SK-N-MC (cell line): Measurements from ENCODE around the gene PFDN4.
"Not testable (repeated sequence)": the region's sequence is repeated elsewhere in the genome, so short reads cannot be mapped to it uniquely, and the experiment has no call there.

Experiments
- DNase-seq: peaks from one replicate; pipeline ENCODE4 v3.0.0-alpha.2; 2011; ENCODE audit warnings: low read depth, low spot score
- H3K27ac ChIP-seq: fragments of 200-600 bp; sonication (generic); 2 replicates; pipeline ENCODE4 v1.5.1; 2016; ENCODE audit warnings: mixed run types
- H3K36me3 ChIP-seq: fragments of 200-600 bp; sonication (generic); 2 replicates; pipeline ENCODE4 v1.6.1; 2017; ENCODE audit warnings: antibody characterized with exemption, low read length, mixed read lengths; ENCODE audit not compliant: insufficient read depth
- H3K4me3 ChIP-seq: fragments of 200-600 bp; sonication (generic); 2 replicates; pipeline ENCODE4 v1.5.1; 2016
- H3K9ac ChIP-seq: fragments of 200-600 bp; sonication (generic); 2 replicates; pipeline ENCODE4 v1.8.0; 2017; ENCODE audit warnings: mixed run types, mixed read lengths; ENCODE audit not compliant: insufficient read length
- H3K9me3 ChIP-seq: fragments of 200-600 bp; sonication (generic); 2 replicates; pipeline ENCODE4 v1.6.1; 2017; ENCODE audit warnings: low read depth, mild to moderate bottlenecking, antibody characterized with exemption, low read length, moderate library complexity, mixed read lengths
- EZH2 ChIP-seq: fragments of 200-600 bp; sonication (generic); IDR thresholded peaks from one replicate; pipeline ENCODE4 v1.6.1; 2017; ENCODE audit warnings: antibody characterized with exemption
- FOXP2 ChIP-seq: optimal IDR thresholded peaks from 2 replicates; pipeline ENCODE3; 2011; ENCODE audit warnings: mild to moderate bottlenecking, moderate library complexity; ENCODE audit not compliant: insufficient read depth; ENCODE audit errors: extremely low read length, control extremely low read depth
- POLR2AphosphoS5 ChIP-seq: IDR thresholded peaks from 2 replicates; pipeline ENCODE4 v1.6.1; 2012; ENCODE audit warnings: mild to moderate bottlenecking, low read depth, low read length, borderline replicate concordance

The PFDN4 gene

DNA sequence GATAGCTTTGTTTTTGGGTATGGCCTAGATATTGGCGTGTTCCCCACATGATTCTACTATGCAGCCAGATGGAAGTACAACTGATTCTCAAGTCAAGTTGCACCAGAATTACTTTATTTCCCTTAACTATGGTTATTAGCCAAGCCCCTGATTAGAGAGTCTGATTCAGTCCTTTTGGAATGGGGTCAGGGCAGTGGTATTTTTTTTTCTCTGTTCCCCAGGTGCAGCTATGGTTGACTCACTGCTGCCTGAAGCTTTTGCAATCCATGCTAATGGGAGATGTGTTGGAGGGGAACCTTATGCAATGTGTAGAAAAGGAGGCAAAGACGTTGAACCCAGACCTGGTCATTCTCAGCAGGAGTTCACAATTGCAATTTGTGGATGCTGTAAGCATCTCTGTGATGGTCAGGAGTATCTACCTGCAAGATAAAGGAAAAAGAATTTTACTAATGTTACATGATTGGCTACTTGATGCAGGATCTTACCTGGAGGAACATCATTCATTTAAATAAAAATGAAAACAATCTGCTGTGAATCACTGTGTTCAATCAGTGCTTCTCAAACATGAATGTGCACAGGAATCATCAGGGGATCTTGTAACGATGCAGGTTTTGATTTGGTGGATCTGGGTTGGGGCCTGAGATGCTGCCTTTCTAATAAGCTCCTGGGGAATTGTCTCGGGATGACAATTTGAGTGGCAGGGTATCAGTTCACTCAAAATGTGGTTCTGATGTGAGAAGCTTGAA lies 49.4 kb downstream of the PFDN4 start:
- TF ChIP-seq FOXP2 (no peak), POLR2AphosphoS5 (no peak), EZH2 (no peak)
- Histone ChIP-seq H3K27ac (no peak overlapping the region), H3K36me3 (no peaks in the 10 kb centered on the region), H3K9ac (no peak overlapping the region), H3K9me3 (no peaks in the 10 kb centered on the region), H3K4me3 (no peak overlapping the region)
- no peak for DNase-seq

DNA sequence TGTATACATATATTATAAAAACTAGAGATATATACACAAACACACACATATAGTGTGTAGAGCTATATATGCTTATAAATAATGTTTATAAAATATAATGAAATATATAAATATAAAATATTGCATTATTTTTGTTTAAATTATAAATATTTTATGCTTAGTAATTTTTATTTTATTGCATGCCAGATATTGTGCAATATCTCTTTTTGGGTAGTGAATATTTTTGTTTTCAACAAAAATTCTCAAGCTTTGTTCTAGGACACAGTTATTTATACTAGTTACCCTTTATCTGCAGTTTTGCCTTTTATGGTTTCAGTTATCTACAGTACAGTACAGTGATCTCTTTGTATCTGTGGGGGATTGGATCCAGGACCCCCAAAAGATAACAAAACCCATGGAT lies 52.2 kb downstream of the PFDN4 start:
- Histone ChIP-seq H3K9ac (no peak overlapping the region), H3K36me3 (no peaks in the 10 kb centered on the region), H3K4me3 (no peak overlapping the region), H3K27ac (no peak overlapping the region), H3K9me3 (no peaks in the 10 kb centered on the region)
- DNase-seq = no peak
- no peak for TF ChIP-seq EZH2
- no peak for TF ChIP-seq FOXP2
- no peak for TF ChIP-seq POLR2AphosphoS5

DNA sequence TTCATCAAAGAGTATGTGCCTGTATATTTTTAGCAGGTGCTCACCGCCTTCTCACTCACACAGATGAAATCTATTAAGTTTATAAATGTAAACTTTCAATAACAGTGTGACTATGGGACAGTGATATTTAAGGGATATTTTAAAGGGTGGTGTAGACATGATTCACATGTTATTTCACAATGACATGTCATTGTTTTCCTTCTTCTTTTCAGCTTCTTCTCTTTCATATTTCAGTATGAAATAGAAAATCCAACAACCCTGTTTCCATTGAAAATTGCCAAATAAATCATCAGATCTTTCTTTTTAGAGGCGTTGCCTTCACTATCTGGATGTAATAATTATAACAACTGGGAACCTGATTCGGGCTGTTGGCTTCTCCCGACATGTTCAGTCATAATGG lies 54.8 kb downstream of the PFDN4 start:
- no peak for DNase-seq
- Histone ChIP-seq H3K9ac (no peak overlapping the region), H3K36me3 (no peaks in the 10 kb centered on the region), H3K9me3 (no peaks in the 10 kb centered on the region), H3K27ac (no peak overlapping the region), H3K4me3 (no peak overlapping the region)
- TF ChIP-seq POLR2AphosphoS5 = no peak
- TF ChIP-seq EZH2 = no peak
- TF ChIP-seq FOXP2 = no peak

DNA sequence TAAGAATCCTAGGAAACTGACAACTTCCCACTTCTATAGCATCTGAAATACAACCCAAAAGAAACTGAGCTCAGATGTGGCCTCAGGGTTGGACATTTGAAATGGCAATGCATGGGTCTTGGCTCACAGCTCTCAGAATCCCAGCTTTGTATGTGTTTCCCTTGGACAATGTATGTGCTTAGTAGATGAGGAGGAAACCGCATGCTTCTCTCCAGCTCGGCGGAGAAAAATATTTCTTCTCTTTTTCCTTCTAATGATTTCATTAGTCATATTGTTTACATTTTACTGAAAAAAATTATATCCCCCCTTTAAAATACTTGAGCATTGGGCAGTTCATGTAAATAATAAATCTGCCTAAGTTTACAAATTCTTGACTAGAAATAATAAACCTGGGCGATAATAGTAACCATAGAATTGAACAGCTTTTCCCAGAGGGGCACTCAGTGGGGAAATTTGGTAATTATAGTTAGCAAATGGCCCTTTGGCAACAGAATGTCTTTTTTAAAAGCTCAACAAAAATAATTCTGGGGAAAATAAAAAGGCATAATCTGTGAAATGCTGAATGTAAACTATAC lies 55.3 kb downstream of the PFDN4 start:
- TF ChIP-seq EZH2 (no peak), FOXP2 (no peak), POLR2AphosphoS5 (no peak)
- no peak overlapping the region for H3K4me3 ChIP-seq
- no peak overlapping the region for H3K9ac ChIP-seq
- no peak overlapping the region for H3K27ac ChIP-seq
- H3K9me3 ChIP-seq = no peaks in the 10 kb centered on the region
- no peaks in the 10 kb centered on the region for H3K36me3 ChIP-seq
- no peak for DNase-seq

DNA sequence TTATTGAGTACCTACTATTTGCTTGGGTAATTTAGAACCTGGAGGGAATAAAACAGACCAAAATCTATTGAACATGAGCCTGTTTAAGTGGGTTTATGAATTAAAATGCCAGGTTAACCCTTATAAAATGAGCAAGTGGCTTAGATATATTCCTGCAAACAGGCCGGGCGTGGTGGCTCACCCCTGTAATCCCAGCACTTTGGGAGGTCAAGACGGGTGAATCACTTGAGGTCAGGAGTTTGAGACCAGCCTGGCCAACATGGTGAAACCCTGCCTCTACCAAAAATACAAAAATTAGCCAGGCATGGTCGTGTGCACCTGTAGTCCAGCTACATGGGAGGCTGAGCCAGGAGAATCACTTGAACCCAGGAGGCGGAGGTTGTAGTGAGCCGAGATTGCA lies 57.9 kb downstream of the PFDN4 start:
- H3K4me3 ChIP-seq, DNase-seq, H3K9me3 ChIP-seq, H3K36me3 ChIP-seq, H3K27ac ChIP-seq, H3K9ac ChIP-seq: not testable (repeated sequence)

DNA sequence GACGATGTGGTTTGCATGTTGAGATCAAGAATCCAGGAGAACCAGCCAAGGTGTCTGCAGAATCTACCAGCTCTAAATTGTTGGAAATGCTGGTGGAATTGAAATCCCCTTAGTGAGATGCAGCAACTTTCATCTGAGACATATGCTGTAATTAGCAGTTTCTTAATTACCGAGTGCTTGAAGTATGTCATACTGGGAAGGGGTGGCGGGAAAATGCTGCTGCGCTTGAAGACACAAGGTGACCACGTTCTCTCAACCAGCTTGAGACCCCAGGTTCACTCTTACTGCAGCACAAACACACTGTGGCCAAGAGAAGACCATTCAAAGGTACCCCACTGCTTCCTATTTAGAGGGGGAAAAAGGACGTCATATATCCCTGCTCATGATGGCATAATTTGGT lies 59.0 kb downstream of the PFDN4 start:
- H3K9me3 ChIP-seq = no peaks in the 10 kb centered on the region
- H3K4me3 ChIP-seq = no peak overlapping the region
- no peaks in the 10 kb centered on the region for H3K36me3 ChIP-seq
- H3K9ac ChIP-seq = no peak overlapping the region
- no peak for TF ChIP-seq POLR2AphosphoS5
- TF ChIP-seq FOXP2 = no peak
- no peak for TF ChIP-seq EZH2
- DNase-seq = no peak
- no peak overlapping the region for H3K27ac ChIP-seq

DNA sequence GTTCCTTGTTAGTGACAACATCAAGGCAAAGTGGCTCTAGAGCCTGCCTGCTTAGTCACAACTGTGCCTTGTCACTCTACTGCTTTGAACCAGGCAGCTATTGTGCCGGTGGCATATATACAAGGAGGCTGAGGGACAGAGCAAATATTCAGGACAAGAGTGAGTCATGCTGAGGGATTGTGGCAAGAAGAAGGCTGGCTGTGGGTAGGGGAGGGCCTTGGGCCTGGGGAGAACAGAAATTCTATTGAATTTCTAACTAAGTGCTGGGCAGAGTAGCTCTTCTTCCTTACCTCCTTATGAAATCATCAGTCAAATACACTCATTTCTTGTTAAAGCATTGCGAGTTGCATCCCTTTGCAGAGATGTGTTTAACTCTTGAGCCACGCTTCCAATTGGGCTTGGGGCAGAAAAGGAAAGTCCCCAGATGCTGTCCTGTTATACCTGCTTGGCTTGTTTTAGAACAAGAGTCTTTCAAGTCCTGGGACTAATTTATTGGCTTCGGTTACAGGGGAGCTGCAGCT lies 59.7 kb downstream of the PFDN4 start:
- TF ChIP-seq POLR2AphosphoS5 = no peak
- no peak for TF ChIP-seq FOXP2
- TF ChIP-seq EZH2 = no peak

DNA sequence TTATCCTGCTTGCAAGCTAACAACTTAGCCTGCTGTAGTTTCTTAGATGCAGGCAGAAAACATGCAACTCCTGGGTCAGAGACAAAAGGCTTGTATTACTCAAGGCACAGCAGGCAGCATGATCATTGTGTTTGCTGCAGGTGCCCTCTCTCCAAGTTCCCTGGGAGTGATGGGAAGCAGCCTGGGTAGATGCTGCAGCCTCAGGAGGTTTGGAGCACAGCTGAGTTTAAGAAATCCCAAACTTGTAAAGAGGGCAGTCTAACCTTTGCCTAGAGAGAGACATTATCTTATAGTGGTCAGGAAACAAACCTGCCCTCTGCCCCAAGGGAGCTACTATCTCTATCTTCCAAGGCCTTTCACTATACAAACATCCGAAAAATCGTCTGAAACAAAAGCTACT lies 61.1 kb downstream of the PFDN4 start:
- no peak for DNase-seq
- Histone ChIP-seq H3K4me3 (no peak overlapping the region), H3K36me3 (no peaks in the 10 kb centered on the region), H3K9ac (no peak overlapping the region), H3K27ac (no peak overlapping the region), H3K9me3 (no peaks in the 10 kb centered on the region)
- TF ChIP-seq POLR2AphosphoS5 = no peak
- TF ChIP-seq EZH2 = no peak
- no peak for TF ChIP-seq FOXP2

More for the DNA sequence above, 59.7 kb downstream of the PFDN4 start:
- Histone ChIP-seq H3K4me3 (no peak overlapping the region), H3K36me3 (no peaks in the 10 kb centered on the region), H3K9ac (no peak overlapping the region), H3K27ac (no peak overlapping the region), H3K9me3 (no peaks in the 10 kb centered on the region)
- no peak for DNase-seq
